Endothelial cell of umbilical vein (primary cell): ENCODE results near the gene BANK1. TPM values are rescaled to one million over a fixed set of nuclear protein-coding genes. Genes with fewer than 3 reads are reported as not detected.

Source experiments
- BruUV-seq: library from RNA; stranded (reverse); fragments of 400-500 nt; replicated peaks from 2 replicates; lab custom pipeline; 2021; lab: Mats Ljungman, UMichigan
- CTCF ChIA-PET: fragments of 300-600, 350-600 bp; sonication (Branson Sonifier 250); formaldehyde crosslinking; loops from one replicate; lab custom pipeline; 2021; ENCODE audit warnings: antibody characterized with exemption, inconsistent platforms; lab: Charles Lee
- POLR2A ChIA-PET: fragments of 300-600, 350-600 bp; sonication (Branson Sonifier 250); formaldehyde crosslinking; loops from one replicate; lab custom pipeline; 2021; ENCODE audit warnings: antibody characterized with exemption, inconsistent platforms; lab: Charles Lee
- DNase-seq: peaks from one replicate; pipeline ENCODE4 v3.0.0-alpha.2; 2011; ENCODE audit warnings: low read depth, low spot score
- FAIRE-seq: peaks from 2 replicates; lab custom pipeline; 2011; peaks lifted over from hg19 to GRCh38; lab: Jason Lieb, UNC
- H2AFZ ChIP-seq: 2 replicates; pipeline ENCODE4 v1.6.0; 2012; ENCODE audit warnings: low read depth, low read length, control low read depth, inconsistent platforms
- H3K27ac ChIP-seq: 2 replicates; pipeline ENCODE4 v1.5.1; 2011; ENCODE audit warnings: low read depth, mild to moderate bottlenecking, control low read depth, low read length, moderate library complexity; ENCODE audit not compliant: insufficient read depth
- H3K27me3 ChIP-seq, 2 experiments: 2 replicates each; pipeline versions ENCODE4 v1.6.0 to v1.6.1; 2011; ENCODE audit warnings: low read length in 2 of 2, mixed read lengths in 1 of 2; ENCODE audit not compliant: control insufficient read depth in 2 of 2, insufficient read depth in 2 of 2
- H3K36me3 ChIP-seq, 2 experiments: 2 replicates in 1 of 2; 3 replicates in 1 of 2; pipeline ENCODE4 v1.5.1; 2011; ENCODE audit warnings: low read length in 2 of 2, mild to moderate bottlenecking in 1 of 2, moderate library complexity in 1 of 2; ENCODE audit not compliant: control insufficient read depth in 2 of 2, insufficient read depth in 2 of 2; ENCODE audit errors: extremely low read depth in 1 of 2
- H3K4me1 ChIP-seq: 3 replicates; pipeline ENCODE4 v1.5.1; 2011; ENCODE audit warnings: mild to moderate bottlenecking, low read length; ENCODE audit not compliant: control insufficient read depth, insufficient read depth; ENCODE audit errors: extremely low read depth
- H3K4me2 ChIP-seq: 2 replicates; pipeline ENCODE4 v1.6.1; 2011; ENCODE audit warnings: low read length, control low read depth, mixed read lengths; ENCODE audit not compliant: insufficient read depth
- H3K4me3 ChIP-seq, 3 experiments: fragments of 200-600 bp in 1 of 3; sonication (generic), shearing (Covaris generic) in 1 of 3; replicated peaks in 1 of 3; 2 replicates each; pipeline ENCODE4 v1.5.1; 2011 to 2016; ENCODE audit warnings: control low read depth in 3 of 3, low read length in 3 of 3, mild to moderate bottlenecking in 2 of 3, inconsistent platforms in 1 of 3, low read depth in 1 of 3, moderate library complexity in 1 of 3; ENCODE audit not compliant: insufficient read depth in 1 of 3
- H3K79me2 ChIP-seq: 2 replicates; pipeline ENCODE4 v1.6.0; 2012; ENCODE audit warnings: low read length, inconsistent platforms; ENCODE audit not compliant: control insufficient read depth, insufficient read depth
- H3K9ac ChIP-seq: replicated peaks from 2 replicates; pipeline ENCODE3; 2011; ENCODE audit warnings: low read length, control low read depth; ENCODE audit not compliant: insufficient read depth; ENCODE audit errors: extremely low read depth
- H3K9me1 ChIP-seq: replicated peaks from 3 replicates; pipeline ENCODE4 v1.6.0; 2011; ENCODE audit warnings: mild to moderate bottlenecking, low read length; ENCODE audit not compliant: control insufficient read depth, insufficient read depth; ENCODE audit errors: extremely low read depth
- H3K9me3 ChIP-seq: replicated peaks from 2 replicates; pipeline ENCODE4 v1.5.1; 2012; ENCODE audit warnings: low read length, inconsistent platforms; ENCODE audit not compliant: control insufficient read depth, insufficient read depth
- H4K20me1 ChIP-seq: replicated peaks from 2 replicates; pipeline ENCODE3; 2011; ENCODE audit warnings: mild to moderate bottlenecking, low read length; ENCODE audit not compliant: control insufficient read depth, insufficient read depth; ENCODE audit errors: extremely low read depth
- CTCF ChIP-seq, 2 donors: IDR thresholded peaks; 1 replicate in 1 of 2; 2 replicates in 1 of 2; pipeline ENCODE4 v1.5.1; 2011; ENCODE audit warnings: low read length in 2 of 2, mild to moderate bottlenecking in 2 of 2, moderate library complexity in 2 of 2, control low read depth in 1 of 2, inconsistent platforms in 1 of 2, low read depth in 1 of 2; ENCODE audit not compliant: insufficient read depth in 1 of 2; ENCODE audit errors: extremely low read depth in 1 of 2
- EZH2 ChIP-seq: IDR thresholded peaks from 2 replicates; pipeline ENCODE4 v1.6.1; 2012; ENCODE audit warnings: borderline replicate concordance, low read depth, mild to moderate bottlenecking, moderate library complexity, low read length, inconsistent platforms; ENCODE audit not compliant: severe bottlenecking
- FOS ChIP-seq: IDR thresholded peaks from 2 replicates; pipeline ENCODE4 v1.6.1; 2011; ENCODE audit warnings: mild to moderate bottlenecking, low read length, moderate library complexity, borderline replicate concordance; ENCODE audit not compliant: insufficient read depth
- GATA2 ChIP-seq: IDR thresholded peaks from 2 replicates; pipeline ENCODE4 v1.7.0; 2011; ENCODE audit warnings: low read depth, mild to moderate bottlenecking, moderate library complexity, mixed read lengths, low read length; ENCODE audit not compliant: insufficient read length, insufficient read depth
- JUN ChIP-seq: IDR thresholded peaks from 2 replicates; pipeline ENCODE4 v1.6.1; 2011; ENCODE audit warnings: borderline replicate concordance, low read depth; ENCODE audit not compliant: insufficient read length, insufficient read depth
- MAX ChIP-seq: IDR thresholded peaks from 2 replicates; pipeline ENCODE4 v1.6.1; 2011; ENCODE audit not compliant: insufficient read depth, insufficient read length
- MYC ChIP-seq: IDR thresholded peaks from one replicate; pipeline ENCODE4 v1.6.1; 2011; ENCODE audit warnings: mild to moderate bottlenecking, low read depth, low read length
- POLR2A ChIP-seq: IDR thresholded peaks from 2 replicates; pipeline ENCODE4 v1.6.1; 2012; ENCODE audit warnings: low read depth, mild to moderate bottlenecking, control low read depth, low read length
- POLR2AphosphoS5 ChIP-seq: IDR thresholded peaks from 2 replicates; pipeline ENCODE4 v1.6.1; 2012; ENCODE audit warnings: low read depth, mild to moderate bottlenecking, control low read depth, low read length, moderate library complexity; ENCODE audit not compliant: insufficient read depth
- dilution Hi-C: fragments of 300-500 bp; cut with MboI; formaldehyde crosslinking; loops from one replicate; pipeline ENCODE4 v1.15.0; 2019; ENCODE audit warnings: low sequenced_read_pairs; ENCODE audit not compliant: extremely low pct_ligation_motif_present
- intact Hi-C: fragments of 100-400 bp; cut with micrococcal nuclease; formaldehyde crosslinking; loops from one replicate; pipeline ENCODE4 v1.10.0; 2022
- polyA plus RNA-seq, 4 experiments: library from polyadenylated mRNA; depleted of rRNA in 3 of 4; stranded (reverse) in 3 of 4; unstranded in 1 of 4; fragments of >200 nt; gene quantifications; 2 replicates each; pipeline versions ENCODE4 v1.2.1 to v1.2.3, GENCODE V29; 2011 to 2012; ENCODE audit warnings: missing spikeins in 1 of 4
- total RNA-seq: library from RNA; stranded (reverse); gene quantifications from 2 replicates; pipeline ENCODE4 v1.2.3, GENCODE V29; 2021

BANK1 gene
- total and polyA plus RNA-seq, 2 donors (not counting 3 experiments of a cell fraction or from before 2014, with no cell fraction given): 0.29 to 0.32 TPM

- no TSS peak for BruUV-seq
- H3K9me1 ChIP-seq: no peaks in the 10 kb centered on the region
- H3K79me2 ChIP-seq: no peaks in the 10 kb centered on the region
- no peaks in the 10 kb centered on the region for H3K27me3 ChIP-seq
- dilution Hi-C loops (no loop called here), intact Hi-C loops (no loop called here)
- H3K4me2 ChIP-seq: no peak overlapping the region
- POLR2A ChIA-PET: no interaction called here
- no peaks in the 10 kb centered on the region for H3K4me1 ChIP-seq
- no peaks in the 10 kb centered on the region for H3K9me3 ChIP-seq
- H3K9ac ChIP-seq: no peak overlapping the region
- CTCF ChIA-PET: no interaction called here
- no peak overlapping the region for H3K4me3 ChIP-seq
- TF ChIP-seq POLR2A (no peak), CTCF (IDR thresholded peaks at IDR 0.05; ENCODE audit: extremely low read depth in 1 of 2, insufficient read depth in 1 of 2, low read depth in 1 of 2, low read length in 2 of 2) (no peak), GATA2 (no peak), FOS (no peak), JUN (no peak), POLR2AphosphoS5 (no peak), EZH2 (no peak), MAX (no peak), MYC (no peak)
- DNase-seq (no peak), FAIRE-seq (no peak)
- no peaks in the 10 kb centered on the region for H3K36me3 ChIP-seq
- H3K27ac ChIP-seq: no peak overlapping the region
- no peaks in the 10 kb centered on the region for H4K20me1 ChIP-seq
- no peak overlapping the region for H2AFZ ChIP-seq
Measured at GRCh38 chr4:101853691-101854090, 63.2 kb downstream of the BANK1 start.
